Activated CD4-positive, alpha-beta T cell treated with anti-CD3 and anti-CD28 coated beads for 36 hours (primary cell): Measurements from ENCODE around the gene NMS. TPM values are rescaled to one million over a fixed set of nuclear protein-coding genes. Genes with fewer than 3 reads are reported as not detected.

ENCODE experiments used
- ATAC-seq: fragments of 200-7000 bp; cut with Tn5 transposase; one replicate; pipeline ENCODE4 v1.10.0; 2021; ENCODE audit warnings: mild to moderate bottlenecking, moderate library complexity
- CTCF ChIA-PET: fragments of 350-600 bp; sonication (Branson Sonifier 250); formaldehyde crosslinking; loops from one replicate; lab custom pipeline; 2021; ENCODE audit warnings: antibody characterized with exemption; lab: Charles Lee
- POLR2A ChIA-PET: fragments of 350-600 bp; sonication (Branson Sonifier 250); formaldehyde crosslinking; loops from one replicate; lab custom pipeline; 2021; ENCODE audit warnings: antibody characterized with exemption, inconsistent platforms; lab: Charles Lee
- DNase-seq: peaks from one replicate; pipeline ENCODE4 v3.0.0-alpha.2; 2020
- H3K27ac Mint-ChIP-seq: one replicate; pipeline ENCODE4 v1.8.0; 2021; ENCODE audit warnings: mixed read lengths
- H3K27me3 Mint-ChIP-seq: one replicate; pipeline ENCODE4 v1.8.0; 2021; ENCODE audit warnings: mixed read lengths
- H3K36me3 Mint-ChIP-seq: one replicate; pipeline ENCODE4 v1.8.0; 2021; ENCODE audit warnings: low read depth, mixed read lengths
- H3K4me1 Mint-ChIP-seq: one replicate; pipeline ENCODE4 v1.8.0; 2021; ENCODE audit warnings: mixed read lengths
- H3K4me3 Mint-ChIP-seq: one replicate; pipeline ENCODE4 v1.8.0; 2021; ENCODE audit warnings: mild to moderate bottlenecking, moderate library complexity, mixed read lengths
- H3K9me3 Mint-ChIP-seq: one replicate; pipeline ENCODE4 v1.8.0; 2021; ENCODE audit warnings: low read depth, mixed read lengths
- intact Hi-C, 2 experiments: fragments of 100-400 bp; cut with DNase I in 1 of 2; cut with micrococcal nuclease in 1 of 2; formaldehyde crosslinking; loops; one replicate each; pipeline versions ENCODE4 v1.14.2 to v1.15.1; 2022 to 2024; cut with DNase I, micrococcal nuclease
- total RNA-seq, 2 experiments: library from RNA; stranded (reverse); gene quantifications; one replicate each; pipeline ENCODE4 v1.2.3, GENCODE V29; 2021

The NMS gene
- total RNA-seq, 2 experiments from 2014 or later = not detected

DNA sequence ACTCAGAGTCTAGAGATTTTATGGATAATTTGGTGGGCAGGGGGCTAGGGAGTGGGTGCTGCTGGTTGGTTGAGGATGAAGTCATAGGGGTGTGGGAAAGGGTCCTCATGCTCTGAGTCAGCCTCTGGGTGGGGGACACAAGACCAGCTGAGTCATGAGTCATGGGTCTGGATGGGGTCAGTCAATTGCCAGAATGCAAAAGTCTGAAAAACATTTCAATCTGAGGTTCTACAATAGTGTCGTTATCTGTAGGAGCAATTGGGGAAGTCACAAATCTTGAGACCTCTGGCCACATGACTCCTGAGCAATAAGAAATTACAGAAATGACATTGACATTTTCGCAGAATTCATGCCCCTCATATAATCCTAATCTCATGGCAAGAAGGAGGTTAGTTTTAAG is 15.1 kb downstream of the NMS start:
- ATAC-seq (no peak), DNase-seq (no peak)
- H3K36me3 Mint-ChIP-seq = no peaks in the 10 kb centered on the region
- no peak overlapping the region for H3K4me3 Mint-ChIP-seq
- ChIA-PET CTCF (no interaction called here), POLR2A (no interaction called here)
- peaks cover 2% of the 10 kb centered on the region for H3K27me3 Mint-ChIP-seq
- H3K27ac Mint-ChIP-seq = no peak overlapping the region
- no peaks in the 10 kb centered on the region for H3K4me1 Mint-ChIP-seq
- intact Hi-C loops = no loop called here
- peaks cover 4% of the 10 kb centered on the region for H3K9me3 Mint-ChIP-seq

DNA sequence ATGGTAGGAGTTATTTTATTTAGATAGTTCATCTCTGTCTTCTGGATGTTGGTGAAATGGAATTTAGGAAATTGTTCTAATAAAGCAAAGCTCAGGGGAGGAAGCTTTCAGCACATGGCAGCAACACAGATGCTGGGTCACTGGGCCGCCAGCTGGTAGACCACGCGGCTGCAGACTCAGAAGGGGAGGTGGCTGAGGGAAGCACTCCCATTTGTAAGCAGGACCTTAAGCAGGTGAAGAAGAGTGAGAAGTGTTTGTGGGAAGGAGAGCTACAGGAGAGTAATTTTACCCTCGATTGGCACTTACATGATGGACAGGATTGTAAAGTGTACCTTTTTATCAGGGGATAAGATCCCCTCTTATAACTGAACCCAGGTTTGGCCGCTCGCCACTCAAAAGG is 24.4 kb downstream of the NMS start:
- no peak overlapping the region for H3K27ac Mint-ChIP-seq
- no peaks in the 10 kb centered on the region for H3K9me3 Mint-ChIP-seq
- ChIA-PET CTCF (no interaction called here), POLR2A (no interaction called here)
- intact Hi-C loops = no loop called here
- no peak overlapping the region for H3K4me3 Mint-ChIP-seq
- no peaks in the 10 kb centered on the region for H3K36me3 Mint-ChIP-seq
- DNase-seq (no peak), ATAC-seq (no peak)
- H3K27me3 Mint-ChIP-seq = peaks cover 5% of the 10 kb centered on the region
- no peaks in the 10 kb centered on the region for H3K4me1 Mint-ChIP-seq

GRCh38 chr2:100502782-100503181 is 32.5 kb downstream of the NMS start:
- ChIA-PET CTCF (no interaction called here), POLR2A (no interaction called here)
- H3K4me3 Mint-ChIP-seq = no peak overlapping the region
- intact Hi-C loops = no loop called here
- DNase-seq (no peak), ATAC-seq (no peak)
- H3K9me3 Mint-ChIP-seq = peaks cover 26% of the 10 kb centered on the region
- no peak overlapping the region for H3K27ac Mint-ChIP-seq
- H3K27me3 Mint-ChIP-seq = peaks cover 6% of the 10 kb centered on the region
- H3K36me3 Mint-ChIP-seq = no peaks in the 10 kb centered on the region
- H3K4me1 Mint-ChIP-seq = no peaks in the 10 kb centered on the region

DNA sequence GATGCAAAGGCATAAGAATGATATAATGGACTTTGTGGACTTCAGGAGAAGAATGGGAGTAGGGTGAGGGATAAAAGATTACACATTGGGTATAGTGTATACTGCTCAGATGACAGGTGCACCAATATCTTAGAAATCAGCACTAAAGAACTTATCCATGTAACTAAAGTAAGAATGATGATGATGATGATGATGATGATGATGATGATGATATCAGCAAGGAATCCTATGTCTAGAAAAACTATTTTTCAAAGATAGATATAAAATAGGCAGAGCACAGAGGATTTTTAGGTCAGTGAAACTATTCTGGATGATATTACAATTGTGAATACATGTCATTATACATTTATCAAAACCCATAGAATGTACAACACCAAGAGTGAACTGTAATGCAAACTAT is 34.3 kb downstream of the NMS start:
- peaks cover 32% of the 10 kb centered on the region for H3K9me3 Mint-ChIP-seq
- POLR2A ChIA-PET = no interaction called here
- DNase-seq (no peak), ATAC-seq (no peak)
- H3K36me3 Mint-ChIP-seq = no peaks in the 10 kb centered on the region
- H3K4me3 Mint-ChIP-seq = no peak overlapping the region
- intact Hi-C loops = no loop called here
- H3K27me3 Mint-ChIP-seq = peaks cover 6% of the 10 kb centered on the region
- H3K4me1 Mint-ChIP-seq = no peaks in the 10 kb centered on the region
- H3K27ac Mint-ChIP-seq = no peak overlapping the region
- CTCF ChIA-PET = no interaction called here

- CTCF ChIA-PET = no interaction called here
- POLR2A ChIA-PET = no interaction called here
- H3K4me1 Mint-ChIP-seq = no peaks in the 10 kb centered on the region
- peaks cover 2% of the 10 kb centered on the region for H3K27me3 Mint-ChIP-seq
- ATAC-seq = no peak
- DNase-seq = no peak
- H3K36me3 Mint-ChIP-seq = no peaks in the 10 kb centered on the region
- peaks cover 16% of the 10 kb centered on the region for H3K9me3 Mint-ChIP-seq
- intact Hi-C loops = no loop called here
- no peak overlapping the region for H3K4me3 Mint-ChIP-seq
- no peak overlapping the region for H3K27ac Mint-ChIP-seq
Measured at GRCh38 chr2:100509066-100509465, 38.8 kb downstream of the NMS start.

DNA sequence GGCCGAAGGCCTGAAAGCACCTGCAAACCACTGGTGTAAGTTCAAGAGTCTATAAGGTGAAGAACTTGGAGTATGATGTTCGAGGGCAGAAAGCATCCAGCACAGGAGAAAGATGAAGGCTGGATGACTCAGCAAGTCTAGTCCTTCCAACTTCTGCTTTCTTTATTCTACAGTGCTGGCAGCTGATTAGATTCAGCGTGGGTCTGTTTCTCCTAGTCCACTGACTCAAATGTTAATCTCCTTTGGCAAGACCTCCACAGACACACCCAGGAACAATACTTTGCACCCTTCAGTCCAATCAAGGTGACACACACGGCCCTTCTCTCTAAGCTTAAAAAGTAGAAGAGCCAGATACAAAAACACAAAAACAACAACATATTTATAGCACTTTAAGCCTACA is 43.4 kb downstream of the NMS start:
- ATAC-seq (no peak), DNase-seq (no peak)
- Mint-ChIP-seq H3K9me3 (no peaks in the 10 kb centered on the region), H3K36me3 (no peaks in the 10 kb centered on the region), H3K4me1 (no peaks in the 10 kb centered on the region), H3K27me3 (no peaks in the 10 kb centered on the region), H3K27ac (no peak overlapping the region), H3K4me3 (no peak overlapping the region)
- intact Hi-C loops = no loop called here
- ChIA-PET POLR2A (no interaction called here), CTCF (no interaction called here)

DNA sequence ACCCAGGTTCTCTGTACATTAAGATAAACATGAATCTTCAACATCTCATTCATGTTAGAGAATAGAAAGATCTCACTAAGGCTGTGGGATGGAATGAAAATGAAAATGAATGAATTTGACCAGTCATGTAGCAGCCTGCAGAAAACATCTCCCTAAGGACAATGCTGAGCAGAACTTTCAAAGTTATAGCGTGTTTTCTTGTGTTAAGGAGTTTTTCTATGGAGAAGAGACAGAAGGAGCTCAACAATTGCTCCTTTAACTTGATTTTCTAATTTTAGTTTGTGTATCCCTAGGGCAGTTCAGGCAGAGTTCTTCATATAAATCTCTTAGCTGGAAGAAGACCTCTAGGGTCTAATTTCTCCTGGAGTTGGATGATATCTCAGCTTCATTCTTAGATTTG is 47.3 kb downstream of the NMS start:
- no peak for ATAC-seq

DNA sequence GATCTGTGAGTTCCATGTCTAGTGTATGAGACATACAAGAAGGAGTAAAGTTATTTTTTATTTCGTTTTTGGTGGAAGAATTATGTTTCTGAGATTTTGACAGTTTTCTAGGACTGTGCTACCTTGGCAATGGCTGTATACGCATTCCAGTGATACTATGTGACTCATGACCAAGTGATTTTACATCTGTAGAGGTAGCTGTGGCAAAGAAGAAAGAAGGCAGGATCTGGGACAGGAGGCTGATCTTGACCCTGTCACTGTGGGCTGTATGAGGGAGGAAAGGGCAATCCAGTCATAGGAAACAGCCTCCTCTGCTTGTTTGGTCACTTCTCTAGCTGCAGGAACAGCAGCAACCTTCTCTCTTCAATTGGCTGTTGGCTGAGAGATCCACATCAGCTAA is 48.5 kb downstream of the NMS start:
- ATAC-seq (no peak), DNase-seq (no peak)
- Mint-ChIP-seq H3K4me3 (no peak overlapping the region), H3K27me3 (no peaks in the 10 kb centered on the region), H3K36me3 (no peaks in the 10 kb centered on the region), H3K4me1 (no peaks in the 10 kb centered on the region), H3K27ac (no peak overlapping the region), H3K9me3 (no peaks in the 10 kb centered on the region)
- ChIA-PET CTCF (no interaction called here), POLR2A (no interaction called here)
- intact Hi-C loops = no loop called here

More for the DNA sequence above, 47.3 kb downstream of the NMS start:
- ChIA-PET POLR2A (no interaction called here), CTCF (interaction anchor here (1.6 kb wide), 1 partner anchor 93 kb away, joined by 4 read pairs; no protein-coding TSS in a partner anchor)
- Mint-ChIP-seq H3K27ac (no peak overlapping the region), H3K4me3 (no peak overlapping the region), H3K9me3 (no peaks in the 10 kb centered on the region), H3K4me1 (no peaks in the 10 kb centered on the region), H3K36me3 (no peaks in the 10 kb centered on the region), H3K27me3 (no peaks in the 10 kb centered on the region)
- intact Hi-C loops = no loop called here
- DNase-seq = no peak

DNA sequence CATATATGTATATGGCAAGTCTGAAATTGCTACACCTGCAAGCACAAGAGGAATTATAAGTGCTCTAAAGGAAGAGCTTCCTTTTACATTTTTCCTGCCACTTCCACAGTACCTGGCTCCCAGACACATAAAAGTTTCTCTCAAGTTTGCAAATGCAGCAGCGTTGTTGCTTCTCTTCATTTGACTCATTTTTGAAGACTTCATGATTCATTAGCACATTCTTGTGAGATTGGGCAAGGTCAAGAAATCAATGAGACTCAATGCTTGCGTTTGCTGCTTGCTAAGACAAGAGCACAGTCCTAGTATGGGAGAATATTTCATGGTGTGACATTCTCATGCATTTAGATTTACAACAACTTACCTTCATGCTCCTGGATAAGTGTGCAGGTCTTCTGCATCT is 49.9 kb downstream of the NMS start:
- Mint-ChIP-seq H3K36me3 (no peaks in the 10 kb centered on the region), H3K4me1 (no peaks in the 10 kb centered on the region), H3K4me3 (no peak overlapping the region), H3K27me3 (no peaks in the 10 kb centered on the region), H3K9me3 (no peaks in the 10 kb centered on the region), H3K27ac (no peak overlapping the region)
- ATAC-seq = no peak
- intact Hi-C loops = no loop called here
- no peak for DNase-seq
- ChIA-PET POLR2A (no interaction called here), CTCF (no interaction called here)

GRCh38 chr2:100522430-100522829 is 52.1 kb downstream of the NMS start:
- H3K36me3 Mint-ChIP-seq = no peaks in the 10 kb centered on the region
- H3K27ac Mint-ChIP-seq = no peak overlapping the region
- ChIA-PET POLR2A (no interaction called here), CTCF (no interaction called here)
- no peaks in the 10 kb centered on the region for H3K27me3 Mint-ChIP-seq
- intact Hi-C loops = no loop called here
- DNase-seq (no peak), ATAC-seq (no peak)
- no peaks in the 10 kb centered on the region for H3K4me1 Mint-ChIP-seq
- no peak overlapping the region for H3K4me3 Mint-ChIP-seq
- H3K9me3 Mint-ChIP-seq = no peaks in the 10 kb centered on the region

DNA sequence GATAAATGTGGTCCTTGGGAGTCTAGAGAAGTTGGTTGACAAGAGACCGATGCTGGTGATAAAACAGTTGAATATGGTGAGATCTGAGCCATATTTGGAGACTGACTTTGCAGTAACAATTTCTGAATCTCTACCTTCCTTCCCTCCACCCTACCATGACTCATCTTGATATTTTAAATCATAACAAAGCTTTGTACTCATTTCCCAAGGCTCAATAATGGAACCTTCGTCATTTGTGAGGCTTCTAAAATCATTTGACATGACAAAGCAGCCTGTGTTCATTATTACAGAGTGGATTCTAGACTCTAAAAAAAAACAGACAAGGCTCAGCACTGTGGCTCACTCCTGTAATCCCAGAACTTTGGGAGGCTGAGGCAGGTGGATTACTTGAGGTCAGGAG is 54.0 kb downstream of the NMS start:
- no peaks in the 10 kb centered on the region for H3K27me3 Mint-ChIP-seq
- H3K27ac Mint-ChIP-seq = no peak overlapping the region
- H3K36me3 Mint-ChIP-seq = no peaks in the 10 kb centered on the region
- no peaks in the 10 kb centered on the region for H3K9me3 Mint-ChIP-seq
- intact Hi-C loops = no loop called here
- POLR2A ChIA-PET = no interaction called here
- ATAC-seq (peak; percentile 39), DNase-seq (no peak)
- CTCF ChIA-PET = no interaction called here
- H3K4me3 Mint-ChIP-seq = no peak overlapping the region
- H3K4me1 Mint-ChIP-seq = no peaks in the 10 kb centered on the region

GRCh38 chr2:100526868-100527267 is 56.6 kb downstream of the NMS start:
- Mint-ChIP-seq H3K4me1 (no peaks in the 10 kb centered on the region), H3K36me3 (no peaks in the 10 kb centered on the region), H3K27ac (no peak overlapping the region), H3K9me3 (no peaks in the 10 kb centered on the region), H3K4me3 (no peak overlapping the region), H3K27me3 (peaks cover 2% of the 10 kb centered on the region)
- CTCF ChIA-PET = no interaction called here
- POLR2A ChIA-PET = no interaction called here
- DNase-seq = no peak
- ATAC-seq = no peak
- intact Hi-C loops = no loop called here

DNA sequence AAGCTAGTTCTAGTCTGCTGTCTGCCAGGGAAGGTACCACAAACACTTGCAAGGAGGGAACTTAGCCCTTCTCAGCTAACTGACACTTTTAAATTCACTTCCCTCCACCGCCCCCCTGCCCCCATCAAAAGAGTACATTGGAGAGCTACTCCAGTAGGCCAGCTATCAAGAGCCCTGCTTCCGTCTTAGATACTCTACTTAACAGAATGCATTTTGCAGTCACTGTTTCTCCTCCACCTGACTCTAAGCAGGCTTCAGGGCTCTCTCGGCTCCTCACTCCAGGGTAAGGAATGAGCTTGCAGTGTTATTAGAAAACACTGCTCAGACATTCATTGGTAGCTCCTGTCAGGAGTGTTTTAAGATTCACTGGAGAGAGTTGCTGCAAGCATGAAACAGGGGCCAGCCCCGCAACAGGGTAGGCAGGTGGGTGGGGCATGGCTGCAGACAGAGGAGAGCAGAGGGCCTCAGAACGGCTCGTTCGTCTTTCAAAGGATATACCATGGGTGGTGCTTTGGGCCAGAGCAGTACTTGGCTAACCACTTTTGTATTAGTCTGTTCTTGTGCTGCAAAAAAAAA is 57.2 kb downstream of the NMS start:
- Mint-ChIP-seq H3K9me3 (no peaks in the 10 kb centered on the region), H3K36me3 (no peaks in the 10 kb centered on the region), H3K4me3 (no peak overlapping the region), H3K27me3 (peaks cover 2% of the 10 kb centered on the region), H3K4me1 (no peaks in the 10 kb centered on the region), H3K27ac (no peak overlapping the region)
- intact Hi-C loops = no loop called here
- no peak for DNase-seq
- ChIA-PET CTCF (no interaction called here), POLR2A (no interaction called here)
- ATAC-seq = no peak
